B cell (primary cell): ENCODE data around the gene NFAT5. TPM values are rescaled to one million over a fixed set of nuclear protein-coding genes. Genes with fewer than 3 reads are reported as not detected.

Experiments
- ATAC-seq: fragments of 200-7000 bp; cut with Tn5 transposase; one replicate; pipeline ENCODE4 v1.10.0; 2021; ENCODE audit warnings: low read depth, mild to moderate bottlenecking, moderate number of reproducible peaks, moderate library complexity
- CTCF ChIA-PET: fragments of 350-600 bp; sonication (Branson Sonifier 250); formaldehyde crosslinking; loops from one replicate; lab custom pipeline; 2021; ENCODE audit warnings: antibody characterized with exemption, inconsistent platforms; lab: Charles Lee
- POLR2A ChIA-PET: fragments of 350-600 bp; sonication (Branson Sonifier 250); formaldehyde crosslinking; loops from one replicate; lab custom pipeline; 2021; ENCODE audit warnings: antibody characterized with exemption; lab: Charles Lee
- DNase-seq: peaks from one replicate; pipeline ENCODE4 v3.0.0; 2013
- H2AFZ ChIP-seq: 2 replicates; pipeline ENCODE4 v1.6.1; 2012; ENCODE audit warnings: mild to moderate bottlenecking, low read depth, low read length; ENCODE audit not compliant: insufficient read depth, poor library complexity, severe bottlenecking
- H3K27ac ChIP-seq, 2 donors: 1 replicate in 1 of 2; 2 replicates in 1 of 2; pipeline ENCODE4 v1.5.1; 2012 to 2013; ENCODE audit warnings: low read length in 2 of 2, mild to moderate bottlenecking in 2 of 2, moderate library complexity in 1 of 2
- H3K27me3 ChIP-seq, 4 experiments: fragments of 200-600 bp in 1 of 4; sonication (generic) in 1 of 4; replicated peaks in 1 of 4; 1 replicate in 2 of 4; 2 replicates in 2 of 4; pipeline versions ENCODE4 v1.6.1 to v1.7.0; 2013 to 2016; ENCODE audit warnings: low read length in 3 of 4, mild to moderate bottlenecking in 2 of 4, mixed read lengths in 1 of 4, moderate library complexity in 1 of 4; ENCODE audit not compliant: insufficient read depth in 4 of 4, control insufficient read depth in 3 of 4; ENCODE audit errors: control extremely low read depth in 1 of 4
- H3K36me3 ChIP-seq, 2 experiments: replicated peaks in 1 of 2; 1 replicate in 1 of 2; 2 replicates in 1 of 2; pipeline versions ENCODE4 v1.6.1 to v1.7.1; 2013; ENCODE audit warnings: low read length in 1 of 2; ENCODE audit not compliant: insufficient read depth in 2 of 2, control insufficient read depth in 1 of 2; ENCODE audit errors: control extremely low read depth in 1 of 2, extremely low read depth in 1 of 2
- H3K4me1 ChIP-seq, 2 donors: fragments of 200-600 bp in 1 of 2; sonication (generic) in 1 of 2; 1 replicate in 1 of 2; 2 replicates in 1 of 2; pipeline versions ENCODE4 v1.5.1 to v1.6.1; 2013 to 2017; ENCODE audit warnings: low read length in 2 of 2; ENCODE audit not compliant: control insufficient read depth in 2 of 2, insufficient read depth in 2 of 2
- H3K4me2 ChIP-seq: replicated peaks from 2 replicates; pipeline ENCODE3; 2012; ENCODE audit warnings: mild to moderate bottlenecking, low read depth, low read length; ENCODE audit not compliant: poor library complexity, severe bottlenecking
- H3K4me3 ChIP-seq, 5 experiments: fragments of 200-600 bp in 1 of 5; sonication (generic) in 1 of 5; 1 replicate in 3 of 5; 2 replicates in 2 of 5; pipeline versions ENCODE4 v1.5.1 to v1.7.0; 2011 to 2016; ENCODE audit warnings: low read length in 4 of 5, mild to moderate bottlenecking in 4 of 5, low read depth in 2 of 5, control low read depth in 1 of 5, moderate library complexity in 1 of 5; ENCODE audit not compliant: insufficient read depth in 1 of 5; ENCODE audit errors: control extremely low read depth in 1 of 5, extremely low read depth in 1 of 5
- H3K79me2 ChIP-seq: fragments of 200-600 bp; sonication (generic); one replicate; pipeline ENCODE4 v1.6.0; 2016; ENCODE audit warnings: low read length; ENCODE audit not compliant: control insufficient read depth, insufficient read depth
- H3K9ac ChIP-seq: fragments of 200-600 bp; sonication (generic); 2 replicates; pipeline ENCODE4 v1.6.1; 2017; ENCODE audit warnings: mild to moderate bottlenecking, low read length, moderate library complexity
- H3K9me3 ChIP-seq, 3 donors: one replicate each; pipeline versions ENCODE4 v1.6.1 to v1.7.1; 2013; ENCODE audit warnings: low read length in 2 of 3; ENCODE audit not compliant: control insufficient read depth in 2 of 3, insufficient read depth in 1 of 3; ENCODE audit errors: control extremely low read depth in 1 of 3
- H4K20me1 ChIP-seq: 2 replicates; pipeline ENCODE4 v1.6.0; 2012; ENCODE audit warnings: mild to moderate bottlenecking, low read length; ENCODE audit not compliant: insufficient read depth, control insufficient read depth, poor library complexity, severe bottlenecking
- H3K27ac Mint-ChIP-seq: one replicate; pipeline ENCODE4 v1.8.0; 2021; ENCODE audit warnings: mixed read lengths
- H3K27me3 Mint-ChIP-seq: one replicate; pipeline ENCODE4 v1.8.0; 2021; ENCODE audit warnings: mixed read lengths
- H3K4me1 Mint-ChIP-seq: one replicate; pipeline ENCODE4 v1.8.0; 2021; ENCODE audit warnings: mixed read lengths
- H3K4me3 Mint-ChIP-seq: one replicate; pipeline ENCODE4 v1.8.0; 2021; ENCODE audit warnings: mixed read lengths
- H3K9me3 Mint-ChIP-seq: one replicate; pipeline ENCODE4 v1.8.0; 2022; ENCODE audit warnings: mixed read lengths; ENCODE audit not compliant: insufficient read depth
- CTCF ChIP-seq: fragments of 200-600 bp; IDR thresholded peaks from one replicate; pipeline ENCODE4 v1.8.0; 2022; ENCODE audit warnings: antibody characterized with exemption, mild to moderate bottlenecking
- EZH2 ChIP-seq: IDR thresholded peaks from 2 replicates; pipeline ENCODE4 v1.6.1; 2012; ENCODE audit warnings: borderline replicate concordance, low read depth, mild to moderate bottlenecking, moderate library complexity, low read length; ENCODE audit not compliant: insufficient read depth, poor library complexity, severe bottlenecking
- WGBS: methylation state at CpG from one replicate; pipeline ENCODE4 v1.1.5; 2013; ENCODE audit warnings: missing lambda C conversion rate; ENCODE audit not compliant: insufficient coverage; 5-methylcytosine and 5-hydroxymethylcytosine counted together
- intact Hi-C: fragments of 100-400 bp; cut with micrococcal nuclease; formaldehyde crosslinking; loops from one replicate; pipeline ENCODE4 v1.10.0; 2022
- polyA plus RNA-seq: library from polyadenylated mRNA; depleted of rRNA; stranded (reverse); fragments of >200 nt; gene quantifications from 2 replicates; pipeline ENCODE4 v1.2.3, GENCODE V29; 2012
- total RNA-seq, 2 donors: library from RNA; stranded (reverse); fragments of 120-200 nt in 1 of 2; gene quantifications; 1 replicate in 1 of 2; 2 replicates in 1 of 2; pipeline versions ENCODE4 v1.2.3 to v1.2.4, GENCODE V29; 2013 to 2022

Gene NFAT5
- total and polyA plus RNA-seq, 2 donors (not counting 1 experiment from before 2014, with no cell fraction given): 6.3 to 50.0 TPM

GRCh38 chr16:69619514-69619913 lies 53.7 kb downstream of the NFAT5 start:
- TF ChIP-seq EZH2 (no peak), CTCF (no peak)
- H3K27ac ChIP-seq: no peak overlapping the region
- no peak overlapping the region for H2AFZ ChIP-seq
- no peak for ATAC-seq
- no peak overlapping the region for H3K9ac ChIP-seq
- POLR2A ChIA-PET: no interaction called here
- H3K4me1 ChIP-seq: no peaks in the 10 kb centered on the region
- intact Hi-C loops: no loop called here
- no peak overlapping the region for H3K4me2 ChIP-seq
- H3K4me3 ChIP-seq: no peak overlapping the region
- Mint-ChIP-seq H3K27me3 (no peaks in the 10 kb centered on the region), H3K4me3 (no peak overlapping the region), H3K9me3 (no peaks in the 10 kb centered on the region), H3K27ac (no peak overlapping the region), H3K4me1 (peaks cover 7% of the 10 kb centered on the region)
- CTCF ChIA-PET: no interaction called here
- peaks cover 0 to under 1% of the 10 kb centered on the region in 2 experiments for H3K36me3 ChIP-seq
- peaks cover 20% of the 10 kb centered on the region for H4K20me1 ChIP-seq
- H3K79me2 ChIP-seq: peaks cover 48% of the 10 kb centered on the region
- H3K9me3 ChIP-seq: no peaks in the 10 kb centered on the region
- DNase-seq: no peak
- no peaks in the 10 kb centered on the region for H3K27me3 ChIP-seq

- H3K27ac Mint-ChIP-seq: no peak overlapping the region
- no CpG with 5 or more reads among the region's 1 CpG for WGBS
Measured at GRCh38 chr16:69620573-69620972, 54.8 kb downstream of the NFAT5 start.

More at GRCh38 chr16:69620573-69620972, 54.8 kb downstream of the NFAT5 start:
- no peak overlapping the region for H2AFZ ChIP-seq
- DNase-seq (no peak), ATAC-seq (no peak)
- H3K4me1 ChIP-seq: no peaks in the 10 kb centered on the region
- Mint-ChIP-seq H3K4me1 (peaks cover 7% of the 10 kb centered on the region), H3K9me3 (no peaks in the 10 kb centered on the region), H3K4me3 (no peak overlapping the region), H3K27me3 (no peaks in the 10 kb centered on the region)
- intact Hi-C loops: no loop called here
- H3K27ac ChIP-seq: no peak overlapping the region
- no peak overlapping the region for H3K9ac ChIP-seq
- H3K79me2 ChIP-seq: peaks cover 41% of the 10 kb centered on the region
- H3K9me3 ChIP-seq: no peaks in the 10 kb centered on the region
- no peaks in the 10 kb centered on the region for H3K27me3 ChIP-seq
- no peak overlapping the region for H3K4me2 ChIP-seq
- H3K4me3 ChIP-seq: no peak overlapping the region
- peaks cover 20% of the 10 kb centered on the region for H4K20me1 ChIP-seq
- ChIA-PET POLR2A (no interaction called here), CTCF (interaction anchor here (1.9 kb wide), 1 partner anchor 224 kb away, joined by 7 read pairs; no protein-coding TSS in a partner anchor)
- H3K36me3 ChIP-seq: peaks cover 0 to 1% of the 10 kb centered on the region in 2 experiments
- TF ChIP-seq CTCF: no peak
- TF ChIP-seq EZH2: no peak
